Measurements from ENCODE around the gene CPNE6. TPM values are rescaled to one million over a fixed set of nuclear protein-coding genes. Genes with fewer than 3 reads are reported as not detected.
A peak's percentile ranks its signal among the peaks of the same experiment; 100 is the strongest.

CPNE6 gene
- total and polyA plus RNA-seq, 2 of the 13 experiments (the other 11 are each of a cell fraction or from before 2014, with no cell fraction given) = not detected

DNA sequence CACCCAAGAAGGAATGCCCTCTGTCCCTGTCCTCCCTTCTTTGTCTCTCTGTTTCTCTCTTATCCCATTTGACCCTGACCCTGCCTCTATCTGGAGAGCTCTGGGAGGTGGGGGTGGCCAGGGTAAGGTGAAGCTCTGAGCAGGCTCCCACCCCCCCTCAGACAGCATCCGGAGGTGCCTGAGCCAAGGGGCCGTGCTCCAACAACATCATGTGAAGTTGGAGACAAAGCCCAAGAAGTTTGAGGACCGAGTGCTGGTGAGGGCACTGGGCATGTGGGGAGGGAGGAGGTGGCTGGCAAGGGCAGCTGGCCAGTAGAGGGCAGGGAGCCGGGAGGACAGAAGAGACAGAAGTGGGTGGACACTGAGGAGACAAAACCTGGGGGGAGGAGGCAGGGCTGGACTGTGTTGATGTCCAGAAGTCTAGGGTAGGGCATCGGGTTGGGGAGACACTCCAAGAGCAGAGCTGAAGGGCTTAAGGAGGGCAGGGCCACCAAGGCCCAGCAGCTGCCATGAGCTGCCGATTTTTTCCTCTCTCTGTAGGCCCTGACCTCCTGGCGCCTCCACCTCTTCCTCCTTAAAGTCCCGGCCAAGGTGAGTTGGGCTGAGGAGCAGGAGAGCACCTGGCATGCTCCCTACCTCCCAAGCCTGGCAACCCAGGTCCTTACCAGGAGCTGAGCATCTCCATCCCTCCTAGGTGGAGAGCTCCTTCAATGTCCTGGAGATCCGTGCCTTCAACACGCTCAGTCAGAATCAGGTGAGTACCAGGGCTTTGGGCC is 17.6 kb upstream of the CPNE6 start:
- Histone ChIP-seq H3K4me3 (replicated peaks in 1 of 3; ENCODE audit: insufficient read depth in 1 of 3, low read depth in 2 of 3, low read length in 3 of 3) (no peak overlapping the region), H3K79me2 (ENCODE audit: insufficient read depth, low read length) (no peaks in the 10 kb centered on the region), H3K9ac (ENCODE audit: insufficient read depth, low read depth, low read length) (no peak overlapping the region), H3K9me3 (ENCODE audit: low read length) (no peaks in the 10 kb centered on the region), H4K20me1 (ENCODE audit: insufficient read depth, low read length) (no peaks in the 10 kb centered on the region), H3K27me3 (ENCODE audit: control insufficient read depth in 1 of 2, insufficient read depth in 2 of 2, low read length in 2 of 2) (peaks cover 20 to 80% of the 10 kb centered on the region in 2 experiments), H3K27ac (ENCODE audit: extremely low read length, insufficient read depth, low read length) (no peak overlapping the region), H2AFZ (ENCODE audit: low read length) (no peak overlapping the region), H3K36me3 (replicated peaks in 1 of 2; ENCODE audit: control insufficient read depth in 1 of 2, insufficient read depth in 2 of 2, low read length in 2 of 2) (no peaks in the 10 kb centered on the region), H3K4me2 (ENCODE audit: low read depth, low read length) (no peak overlapping the region), H3K4me1 (ENCODE audit: insufficient read depth, low read length) (peaks cover 41% of the 10 kb centered on the region)
- ATAC-seq (no peak), FAIRE-seq (no peak), DNase-seq (ENCODE audit: low spot score) (no peak)
- in situ Hi-C loops (cut with HindIII; ENCODE audit: extremely low pct_ligation_motif_present, low pct_unique_long_range_greater_than_20kb) = loop anchor here (5.0 kb wide), 1 partner anchor 46 kb away; no protein-coding TSS in a partner anchor
- BruUV-seq (replicated peaks) = no TSS peak
- 44% methylated on average over 10 of the region's 10 CpGs for WGBS (ENCODE audit: low lambda C conversion rate)
- POLR2A ChIA-PET = interaction anchor here (1.0 to 6.3 kb wide), 5 partner anchors 27 to 189 kb away, joined by 4 to 124 read pairs (median 6); partner anchors contain the start of genes DCAF11, NRL, PCK2 and PSME2
- intact Hi-C loops (cut with micrococcal nuclease; ENCODE audit: unreplicated experiment) = no loop called here
- CTCF ChIA-PET (ENCODE audit: low intra/inter-chr PET ratio, low total read pairs) = no interaction called here
- TF ChIP-seq, protein P1, sequence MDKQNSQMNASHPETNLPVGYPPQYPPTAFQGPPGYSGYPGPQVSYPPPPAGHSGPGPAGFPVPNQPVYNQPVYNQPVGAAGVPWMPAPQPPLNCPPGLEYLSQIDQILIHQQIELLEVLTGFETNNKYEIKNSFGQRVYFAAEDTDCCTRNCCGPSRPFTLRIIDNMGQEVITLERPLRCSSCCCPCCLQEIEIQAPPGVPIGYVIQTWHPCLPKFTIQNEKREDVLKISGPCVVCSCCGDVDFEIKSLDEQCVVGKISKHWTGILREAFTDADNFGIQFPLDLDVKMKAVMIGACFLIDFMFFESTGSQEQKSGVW (CRISPR knock-in tag; IDR thresholded peaks at IDR 0.05; ENCODE audit: borderline replicate concordance) = no peak
- no peak for TF ChIP-seq NR3C1 (CRISPR knock-in tag; IDR thresholded peaks at IDR 0.05)
- TF ChIP-seq, protein P2, sequence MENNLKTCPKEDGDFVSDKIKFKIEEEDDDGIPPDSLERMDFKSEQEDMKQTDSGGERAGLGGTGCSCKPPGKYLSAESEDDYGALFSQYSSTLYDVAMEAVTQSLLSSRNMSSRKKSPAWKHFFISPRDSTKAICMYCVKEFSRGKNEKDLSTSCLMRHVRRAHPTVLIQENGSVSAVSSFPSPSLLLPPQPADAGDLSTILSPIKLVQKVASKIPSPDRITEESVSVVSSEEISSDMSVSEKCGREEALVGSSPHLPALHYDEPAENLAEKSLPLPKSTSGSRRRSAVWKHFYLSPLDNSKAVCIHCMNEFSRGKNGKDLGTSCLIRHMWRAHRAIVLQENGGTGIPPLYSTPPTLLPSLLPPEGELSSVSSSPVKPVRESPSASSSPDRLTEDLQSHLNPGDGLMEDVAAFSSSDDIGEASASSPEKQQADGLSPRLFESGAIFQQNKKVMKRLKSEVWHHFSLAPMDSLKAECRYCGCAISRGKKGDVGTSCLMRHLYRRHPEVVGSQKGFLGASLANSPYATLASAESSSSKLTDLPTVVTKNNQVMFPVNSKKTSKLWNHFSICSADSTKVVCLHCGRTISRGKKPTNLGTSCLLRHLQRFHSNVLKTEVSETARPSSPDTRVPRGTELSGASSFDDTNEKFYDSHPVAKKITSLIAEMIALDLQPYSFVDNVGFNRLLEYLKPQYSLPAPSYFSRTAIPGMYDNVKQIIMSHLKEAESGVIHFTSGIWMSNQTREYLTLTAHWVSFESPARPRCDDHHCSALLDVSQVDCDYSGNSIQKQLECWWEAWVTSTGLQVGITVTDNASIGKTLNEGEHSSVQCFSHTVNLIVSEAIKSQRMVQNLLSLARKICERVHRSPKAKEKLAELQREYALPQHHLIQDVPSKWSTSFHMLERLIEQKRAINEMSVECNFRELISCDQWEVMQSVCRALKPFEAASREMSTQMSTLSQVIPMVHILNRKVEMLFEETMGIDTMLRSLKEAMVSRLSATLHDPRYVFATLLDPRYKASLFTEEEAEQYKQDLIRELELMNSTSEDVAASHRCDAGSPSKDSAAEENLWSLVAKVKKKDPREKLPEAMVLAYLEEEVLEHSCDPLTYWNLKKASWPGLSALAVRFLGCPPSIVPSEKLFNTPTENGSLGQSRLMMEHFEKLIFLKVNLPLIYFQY (CRISPR knock-in tag; IDR thresholded peaks at IDR 0.05; ENCODE audit: borderline replicate concordance) = no peak
- no peak for TF ChIP-seq ZNF3 (CRISPR knock-in tag; IDR thresholded peaks at IDR 0.05)
- TF ChIP-seq ZC3H13 (CRISPR knock-in tag; IDR thresholded peaks at IDR 0.05) = no peak
- TF ChIP-seq ZNF780A (CRISPR knock-in tag; IDR thresholded peaks at IDR 0.05) = no peak
- TF ChIP-seq ZNF180 (CRISPR knock-in tag; IDR thresholded peaks at IDR 0.05; ENCODE audit: borderline replicate concordance, low read depth) = no peak
- no peak for TF ChIP-seq ARHGAP35 (CRISPR knock-in tag; IDR thresholded peaks at IDR 0.05; ENCODE audit: borderline replicate concordance)
- no peak for TF ChIP-seq SALL2 (CRISPR knock-in tag; IDR thresholded peaks at IDR 0.05)
- no peak for TF ChIP-seq POLR2AphosphoS5 (IDR thresholded peaks at IDR 0.05; ENCODE audit: low read depth, low read length)
- TF ChIP-seq MAFK (conservative IDR thresholded peaks at IDR 0.05 in 1 of 2, IDR thresholded peaks at IDR 0.05 in 1 of 2; ENCODE audit: low read length in 2 of 2) = no peak
- peak; percentile 31; the same call in 1 of the 2 replicates for TF ChIP-seq CBFB (CRISPR knock-in tag; IDR thresholded peaks at IDR 0.05)
- no peak for TF ChIP-seq SKI (IDR thresholded peaks at IDR 0.05; ENCODE audit: partially characterized antibody)
- TF ChIP-seq NPAS2 (CRISPR knock-in tag; IDR thresholded peaks at IDR 0.05; ENCODE audit: borderline replicate concordance) = no peak
- TF ChIP-seq, protein P3, sequence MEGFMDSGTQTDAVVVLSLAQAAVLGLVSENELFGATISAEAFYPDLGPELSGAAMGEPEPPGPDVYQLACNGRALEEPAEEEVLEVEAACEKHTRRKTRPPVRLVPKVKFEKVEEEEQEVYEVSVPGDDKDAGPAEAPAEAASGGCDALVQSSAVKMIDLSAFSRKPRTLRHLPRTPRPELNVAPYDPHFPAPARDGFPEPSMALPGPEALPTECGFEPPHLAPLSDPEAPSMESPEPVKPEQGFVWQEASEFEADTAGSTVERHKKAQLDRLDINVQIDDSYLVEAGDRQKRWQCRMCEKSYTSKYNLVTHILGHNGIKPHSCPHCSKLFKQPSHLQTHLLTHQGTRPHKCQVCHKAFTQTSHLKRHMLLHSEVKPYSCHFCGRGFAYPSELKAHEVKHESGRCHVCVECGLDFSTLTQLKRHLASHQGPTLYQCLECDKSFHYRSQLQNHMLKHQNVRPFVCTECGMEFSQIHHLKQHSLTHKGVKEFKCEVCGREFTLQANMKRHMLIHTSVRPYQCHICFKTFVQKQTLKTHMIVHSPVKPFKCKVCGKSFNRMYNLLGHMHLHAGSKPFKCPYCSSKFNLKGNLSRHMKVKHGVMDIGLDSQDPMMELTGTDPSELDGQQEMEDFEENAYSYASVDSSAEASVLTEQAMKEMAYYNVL (CRISPR knock-in tag; IDR thresholded peaks at IDR 0.05; ENCODE audit: borderline replicate concordance) = no peak
- no peak for TF ChIP-seq ZMAT3 (CRISPR knock-in tag; conservative IDR thresholded peaks at IDR 0.05)

All from HepG2 (cell line).